C4-2B (cell line): Measurements from ENCODE around the gene BCKDHA.

ENCODE experiments used
- ZFX ChIP-seq: fragments of 450-650 bp; IDR thresholded peaks from 2 replicates; pipeline ENCODE4 v1.6.1; 2017
- TF ChIP-seq, protein P1 (sequence below): fragments of 450-650 bp; conservative IDR thresholded peaks from 2 replicates; pipeline ENCODE4 v1.5.1; 2017; ENCODE audit warnings: mild to moderate bottlenecking

GRCh38 chr19:41414461-41414860 lies 16.8 kb downstream of the BCKDHA start:
- TF ChIP-seq, protein P1, sequence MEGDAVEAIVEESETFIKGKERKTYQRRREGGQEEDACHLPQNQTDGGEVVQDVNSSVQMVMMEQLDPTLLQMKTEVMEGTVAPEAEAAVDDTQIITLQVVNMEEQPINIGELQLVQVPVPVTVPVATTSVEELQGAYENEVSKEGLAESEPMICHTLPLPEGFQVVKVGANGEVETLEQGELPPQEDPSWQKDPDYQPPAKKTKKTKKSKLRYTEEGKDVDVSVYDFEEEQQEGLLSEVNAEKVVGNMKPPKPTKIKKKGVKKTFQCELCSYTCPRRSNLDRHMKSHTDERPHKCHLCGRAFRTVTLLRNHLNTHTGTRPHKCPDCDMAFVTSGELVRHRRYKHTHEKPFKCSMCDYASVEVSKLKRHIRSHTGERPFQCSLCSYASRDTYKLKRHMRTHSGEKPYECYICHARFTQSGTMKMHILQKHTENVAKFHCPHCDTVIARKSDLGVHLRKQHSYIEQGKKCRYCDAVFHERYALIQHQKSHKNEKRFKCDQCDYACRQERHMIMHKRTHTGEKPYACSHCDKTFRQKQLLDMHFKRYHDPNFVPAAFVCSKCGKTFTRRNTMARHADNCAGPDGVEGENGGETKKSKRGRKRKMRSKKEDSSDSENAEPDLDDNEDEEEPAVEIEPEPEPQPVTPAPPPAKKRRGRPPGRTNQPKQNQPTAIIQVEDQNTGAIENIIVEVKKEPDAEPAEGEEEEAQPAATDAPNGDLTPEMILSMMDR, result no peak
- TF ChIP-seq ZFX, result no peak
